LNCaP clone FGC (cell line): ENCODE data around the gene ZNF3.

Experiments used
- DNase-seq: peaks from one replicate; pipeline ENCODE4 v3.0.0-alpha.2; 2011; ENCODE audit warnings: low read depth
- H3K4me3 ChIP-seq: 2 replicates; pipeline ENCODE4 v1.5.1; 2011; ENCODE audit warnings: mild to moderate bottlenecking, low read depth, low read length, control low read depth
- TF ChIP-seq, protein P1 (sequence below): IDR thresholded peaks from 2 replicates; pipeline ENCODE4 v1.5.1; 2012; ENCODE audit warnings: mild to moderate bottlenecking; ENCODE audit not compliant: control insufficient read depth, insufficient read depth; ENCODE audit errors: extremely low read depth

Gene ZNF3

DNA sequence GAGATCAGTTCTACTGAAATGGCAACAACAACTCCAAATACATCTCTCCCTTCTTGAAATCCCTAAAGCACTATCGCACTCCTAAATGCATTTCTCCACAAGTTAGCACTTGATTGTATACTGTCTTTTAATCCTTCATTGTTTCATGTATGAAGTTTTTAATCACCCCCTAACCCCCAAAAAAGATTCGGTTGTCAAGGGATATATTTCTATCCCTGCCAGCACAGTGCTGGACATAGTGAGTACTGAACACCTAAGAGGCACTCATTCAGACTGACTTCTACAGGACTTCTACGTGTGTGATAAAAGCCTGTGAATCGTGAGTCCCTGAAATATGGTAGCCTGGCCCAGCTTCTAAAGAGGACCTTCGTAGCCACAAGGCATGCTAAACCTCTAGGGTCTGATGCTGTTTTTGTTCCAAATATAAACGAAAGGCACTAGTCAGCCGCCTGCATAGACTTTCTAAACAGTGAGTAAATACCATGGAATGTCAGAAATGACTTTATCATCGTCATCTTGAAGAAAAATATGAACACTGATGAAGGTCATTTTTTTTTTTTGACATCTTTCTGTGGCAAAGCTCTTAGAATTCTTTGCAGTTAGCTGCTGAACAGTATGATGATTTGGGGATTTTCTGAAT lies 46.5 kb downstream of the ZNF3 start:
- TF ChIP-seq, protein P1, sequence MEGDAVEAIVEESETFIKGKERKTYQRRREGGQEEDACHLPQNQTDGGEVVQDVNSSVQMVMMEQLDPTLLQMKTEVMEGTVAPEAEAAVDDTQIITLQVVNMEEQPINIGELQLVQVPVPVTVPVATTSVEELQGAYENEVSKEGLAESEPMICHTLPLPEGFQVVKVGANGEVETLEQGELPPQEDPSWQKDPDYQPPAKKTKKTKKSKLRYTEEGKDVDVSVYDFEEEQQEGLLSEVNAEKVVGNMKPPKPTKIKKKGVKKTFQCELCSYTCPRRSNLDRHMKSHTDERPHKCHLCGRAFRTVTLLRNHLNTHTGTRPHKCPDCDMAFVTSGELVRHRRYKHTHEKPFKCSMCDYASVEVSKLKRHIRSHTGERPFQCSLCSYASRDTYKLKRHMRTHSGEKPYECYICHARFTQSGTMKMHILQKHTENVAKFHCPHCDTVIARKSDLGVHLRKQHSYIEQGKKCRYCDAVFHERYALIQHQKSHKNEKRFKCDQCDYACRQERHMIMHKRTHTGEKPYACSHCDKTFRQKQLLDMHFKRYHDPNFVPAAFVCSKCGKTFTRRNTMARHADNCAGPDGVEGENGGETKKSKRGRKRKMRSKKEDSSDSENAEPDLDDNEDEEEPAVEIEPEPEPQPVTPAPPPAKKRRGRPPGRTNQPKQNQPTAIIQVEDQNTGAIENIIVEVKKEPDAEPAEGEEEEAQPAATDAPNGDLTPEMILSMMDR, result no peak
- no peak for DNase-seq
- H3K4me3 ChIP-seq, result no peak overlapping the region

DNA sequence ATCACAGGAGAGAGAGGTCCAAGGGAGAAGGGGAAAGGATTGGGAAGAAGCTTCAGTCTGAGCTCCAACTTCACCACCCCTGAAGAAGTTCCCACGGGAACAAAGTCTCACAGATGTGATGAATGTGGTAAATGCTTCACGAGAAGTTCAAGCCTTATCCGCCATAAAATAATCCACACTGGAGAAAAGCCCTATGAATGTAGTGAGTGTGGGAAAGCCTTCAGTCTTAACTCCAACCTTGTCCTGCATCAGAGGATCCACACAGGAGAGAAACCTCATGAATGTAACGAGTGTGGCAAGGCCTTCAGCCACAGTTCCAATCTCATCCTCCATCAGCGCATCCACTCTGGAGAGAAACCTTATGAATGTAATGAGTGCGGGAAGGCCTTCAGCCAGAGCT lies 48.0 kb downstream of the ZNF3 start:
- TF ChIP-seq, protein P1, result no peak
- no peak overlapping the region for H3K4me3 ChIP-seq
- DNase-seq, result no peak

DNA sequence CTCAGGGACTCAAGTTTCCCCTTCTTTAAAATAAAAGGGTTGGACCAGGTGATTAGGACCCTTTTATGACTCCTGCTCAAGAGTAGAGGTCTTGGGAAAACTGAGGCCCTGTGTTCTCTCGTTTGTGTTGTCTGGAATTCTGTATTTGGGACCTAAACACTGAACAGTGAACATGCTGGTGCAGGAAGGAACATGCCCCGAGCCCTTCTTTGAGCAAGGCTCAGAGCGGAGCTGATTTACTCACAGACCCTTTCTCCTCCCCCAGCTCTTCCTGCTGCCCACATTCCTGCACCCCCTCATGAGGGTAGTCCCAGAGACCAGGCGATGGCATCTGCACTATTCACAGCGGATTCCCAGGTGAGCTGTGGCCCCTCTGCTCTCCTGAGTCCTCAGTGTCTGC lies 51.9 kb downstream of the ZNF3 start:
- no peak for DNase-seq
- H3K4me3 ChIP-seq, result no peak overlapping the region
- TF ChIP-seq, protein P1, result no peak

DNA sequence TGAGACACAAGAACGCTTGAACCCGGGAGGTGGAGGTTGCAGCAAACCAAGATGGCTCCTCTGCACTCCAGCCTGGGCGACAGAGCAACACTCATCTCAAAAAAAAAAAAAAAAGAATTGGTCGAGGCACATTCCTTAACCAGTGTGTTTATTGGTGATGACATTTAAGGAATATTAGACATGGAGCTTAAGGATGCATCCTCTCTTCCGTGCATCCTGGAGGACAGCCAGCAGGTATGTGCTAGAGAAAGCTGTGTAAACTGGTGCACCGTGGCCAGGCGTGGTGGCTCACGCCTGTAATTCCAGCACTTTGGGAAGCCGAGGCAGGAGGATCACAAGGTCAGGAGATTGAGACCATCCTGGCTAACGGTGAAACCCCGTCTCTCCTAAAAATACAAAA lies 54.3 kb downstream of the ZNF3 start:
- TF ChIP-seq, protein P1, result no peak
- no peak for DNase-seq

DNA sequence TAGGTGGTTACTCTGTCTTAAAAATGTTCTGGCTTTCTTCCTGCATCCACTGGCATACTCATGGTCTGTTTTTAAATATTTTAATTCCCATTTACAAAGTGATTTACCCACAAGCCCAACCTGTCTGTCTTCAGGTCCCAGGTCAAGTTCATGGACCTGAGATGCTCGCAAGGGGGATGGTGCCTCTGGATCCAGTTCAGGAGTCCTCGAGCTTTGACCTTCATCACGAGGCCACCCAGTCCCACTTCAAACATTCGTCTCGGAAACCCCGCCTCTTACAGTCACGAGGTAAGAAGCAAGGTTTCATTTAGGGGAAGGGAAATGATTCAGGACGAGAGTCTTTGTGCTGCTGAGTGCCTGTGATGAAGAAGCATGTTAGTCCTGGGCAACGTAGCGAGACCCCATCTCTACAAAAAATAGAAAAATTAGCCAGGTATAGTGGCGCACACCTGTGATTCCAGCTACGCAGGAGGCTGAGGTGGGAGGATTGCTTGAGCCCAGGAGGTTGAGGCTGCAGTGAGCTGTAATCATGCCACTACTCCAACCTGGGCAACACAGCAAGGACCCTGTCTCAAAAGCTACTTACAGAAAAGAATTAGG lies 57.4 kb downstream of the ZNF3 start:
- TF ChIP-seq, protein P1, result no peak
- no peak for DNase-seq
- H3K4me3 ChIP-seq, result no peak overlapping the region

More for the DNA sequence above, 54.3 kb downstream of the ZNF3 start:
- no peak overlapping the region for H3K4me3 ChIP-seq

DNA sequence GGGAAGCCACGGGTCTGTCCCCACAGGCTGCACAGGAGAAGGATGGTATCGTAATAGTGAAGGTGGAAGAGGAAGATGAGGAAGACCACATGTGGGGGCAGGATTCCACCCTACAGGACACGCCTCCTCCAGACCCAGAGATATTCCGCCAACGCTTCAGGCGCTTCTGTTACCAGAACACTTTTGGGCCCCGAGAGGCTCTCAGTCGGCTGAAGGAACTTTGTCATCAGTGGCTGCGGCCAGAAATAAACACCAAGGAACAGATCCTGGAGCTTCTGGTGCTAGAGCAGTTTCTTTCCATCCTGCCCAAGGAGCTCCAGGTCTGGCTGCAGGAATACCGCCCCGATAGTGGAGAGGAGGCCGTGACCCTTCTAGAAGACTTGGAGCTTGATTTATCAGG lies 58.0 kb downstream of the ZNF3 start:
- no peak overlapping the region for H3K4me3 ChIP-seq
- TF ChIP-seq, protein P1, result no peak
- no peak for DNase-seq

DNA sequence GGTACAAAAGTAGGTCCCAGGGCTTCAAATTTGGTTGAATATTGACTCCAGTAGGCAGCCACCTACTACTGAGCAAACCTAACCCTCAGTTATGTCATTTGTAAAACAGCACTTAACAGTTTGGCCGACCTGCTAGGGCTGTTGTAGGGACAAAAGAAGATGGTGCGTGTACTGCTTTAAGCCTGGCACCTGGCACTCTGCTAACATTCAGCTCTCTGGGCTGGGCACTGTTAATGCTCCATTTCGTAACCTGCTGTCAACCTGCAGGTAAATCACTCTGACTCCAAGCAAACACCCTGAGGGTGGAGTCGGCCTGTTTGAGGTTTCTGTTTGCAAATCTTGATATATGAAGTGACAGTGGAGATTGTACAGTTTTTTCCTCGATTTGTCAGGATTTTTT lies 58.9 kb downstream of the ZNF3 start:
- peak; percentile 83 for DNase-seq

More for the DNA sequence above, 58.9 kb downstream of the ZNF3 start:
- 0 out of 2 replicates have a peak overlapping the region, but pooled peaks have one; percentile 5 for H3K4me3 ChIP-seq
- TF ChIP-seq, protein P1, result no peak
